Activated CD4-positive, alpha-beta T cell treated with anti-CD3 and anti-CD28 coated beads, Interleukin-10, Interleukin-2, amounts not matched to agents 100 ng/mL and 50 ng/mL, durations not matched to agents 16 hours and 8 hours (primary cell): ENCODE data around the gene KDM3B.
"Not testable (repeated sequence)": the region's sequence is repeated elsewhere in the genome, so short reads cannot be mapped to it uniquely, and the experiment has no call there.

Experiments used
- DNase-seq: peaks from one replicate; pipeline ENCODE4 v3.0.0-alpha.2; 2020

KDM3B gene

DNA sequence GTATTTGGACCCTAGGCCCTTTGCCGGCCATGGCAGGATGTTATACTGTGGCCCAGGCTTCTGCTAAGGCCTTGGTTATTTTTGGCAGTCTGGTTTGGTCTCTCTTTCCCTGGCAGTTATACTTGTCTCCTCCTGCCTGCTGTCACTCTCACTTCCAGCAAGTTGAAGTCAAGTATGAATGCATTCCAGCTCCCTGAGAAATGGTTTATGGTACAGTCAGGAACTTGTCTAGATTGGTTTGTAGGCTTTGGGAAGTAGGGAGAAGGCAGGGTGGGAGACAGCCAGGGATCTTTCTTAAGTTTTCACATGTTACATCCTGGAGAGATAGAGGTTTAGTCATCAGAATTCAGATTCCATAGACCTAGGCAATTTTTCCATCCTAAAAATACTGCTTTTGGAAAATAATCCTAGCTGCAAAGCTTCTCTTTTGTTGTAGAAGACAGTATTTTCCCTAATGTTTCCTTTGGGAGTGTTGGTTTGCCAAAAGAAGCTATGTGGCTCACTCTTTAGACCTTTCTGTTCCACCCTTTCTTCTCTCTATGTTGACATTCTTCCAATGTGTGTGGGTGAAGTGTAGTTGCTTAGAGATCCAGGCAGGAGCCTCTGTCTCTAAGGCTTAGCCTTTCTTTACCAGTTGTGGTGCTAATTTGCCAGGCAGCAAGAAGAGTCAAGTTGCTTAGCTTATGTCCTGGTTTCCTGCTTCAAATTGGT is 2.5 kb upstream of the KDM3B start:
- DNase-seq, result no peak

DNA sequence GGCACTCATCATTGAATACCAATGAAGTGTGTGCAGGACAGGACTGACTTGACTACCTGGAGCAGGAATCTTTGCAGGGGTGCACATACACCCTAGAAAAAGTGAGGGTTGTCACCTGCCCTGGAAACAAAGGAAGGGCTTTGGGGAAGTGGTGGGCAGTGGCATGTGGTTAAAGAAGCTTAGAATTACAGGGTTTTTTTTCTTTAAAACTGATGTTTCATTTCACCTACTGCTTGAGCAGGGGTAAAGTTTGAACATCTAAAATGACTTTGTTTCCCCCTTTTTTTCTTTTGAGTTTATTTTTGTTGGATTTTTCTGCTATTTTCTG is 2.0 kb upstream of the KDM3B start:
- DNase-seq, result no peak

DNA sequence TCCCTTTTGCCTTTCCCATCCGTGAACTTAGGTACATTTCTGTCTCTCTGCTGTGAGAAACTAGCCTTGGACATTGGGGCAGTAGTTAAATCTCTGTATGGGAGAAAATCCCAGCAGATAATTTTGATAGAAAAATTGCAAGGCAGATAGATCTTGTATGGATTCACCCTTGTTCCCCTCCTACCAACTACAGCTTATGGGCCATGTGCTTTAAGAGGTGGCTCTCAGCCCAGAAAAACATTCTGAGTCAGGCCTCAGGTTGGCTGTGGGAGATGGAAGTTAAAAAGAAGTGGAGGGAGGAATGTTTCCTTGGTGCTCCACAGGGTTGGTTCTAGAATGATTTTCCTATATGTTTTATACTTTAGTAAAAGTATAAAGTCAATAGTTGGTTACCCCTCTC is 1.4 kb upstream of the KDM3B start:
- DNase-seq, result no peak

DNA sequence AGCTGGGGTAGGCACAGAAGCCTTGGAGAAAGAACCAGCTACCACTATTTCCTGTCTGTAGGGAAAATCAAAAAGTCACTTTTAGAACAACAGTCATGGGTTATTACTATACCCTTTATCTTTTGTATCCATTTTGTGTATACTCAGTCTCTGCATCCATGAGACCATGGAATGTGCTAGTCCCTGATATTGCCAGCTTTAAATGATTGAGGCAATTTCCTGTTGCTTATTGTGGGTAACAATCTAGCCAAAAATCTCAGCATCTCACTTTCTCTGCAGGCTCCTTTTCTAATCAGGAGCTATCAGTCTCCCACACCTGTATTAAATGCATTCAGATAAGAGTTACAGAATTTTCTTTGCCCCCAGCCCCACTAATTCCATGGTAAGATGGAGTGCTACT is 968 bp upstream of the KDM3B start:
- no peak for DNase-seq

DNA sequence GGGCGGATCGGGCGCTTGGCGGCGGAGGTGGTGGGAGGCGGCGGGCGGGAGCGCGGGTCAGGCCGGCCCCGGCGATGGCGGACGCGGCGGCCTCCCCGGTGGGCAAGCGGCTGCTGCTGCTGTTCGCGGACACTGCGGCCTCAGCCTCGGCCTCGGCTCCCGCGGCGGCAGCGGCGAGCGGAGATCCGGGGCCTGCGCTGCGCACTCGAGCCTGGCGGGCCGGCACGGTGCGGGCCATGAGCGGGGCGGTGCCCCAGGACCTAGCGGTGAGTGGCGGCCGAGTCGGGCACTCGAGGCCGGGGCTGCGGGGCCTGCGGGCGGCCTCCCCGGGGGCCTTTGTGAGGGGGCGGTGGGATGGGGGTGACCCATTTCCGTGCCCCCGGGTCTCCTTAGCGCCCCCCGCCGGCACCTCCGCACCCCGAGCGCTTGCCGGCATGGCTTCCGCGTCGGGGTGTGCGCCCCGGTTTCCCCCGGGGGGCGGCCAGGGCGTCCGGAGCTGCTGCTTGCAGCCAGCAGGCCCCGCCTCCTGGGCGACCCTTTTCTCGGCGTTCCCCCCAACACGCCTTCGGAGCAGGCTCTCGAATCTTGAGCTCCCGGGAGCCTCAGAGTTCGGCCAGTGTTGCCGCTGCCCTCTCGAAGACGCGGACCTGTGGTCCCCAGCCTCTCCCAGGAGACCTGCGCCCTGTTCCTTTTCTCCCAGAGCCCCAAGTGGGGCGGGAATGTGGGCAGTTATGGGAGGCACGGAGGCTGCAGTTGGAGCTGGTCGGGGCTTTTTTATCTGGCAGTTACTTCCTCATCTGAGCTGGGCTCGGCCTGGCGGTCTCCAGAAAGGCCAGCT is 456 bp downstream of the KDM3B start:
- DNase-seq, result peak; percentile 75

DNA sequence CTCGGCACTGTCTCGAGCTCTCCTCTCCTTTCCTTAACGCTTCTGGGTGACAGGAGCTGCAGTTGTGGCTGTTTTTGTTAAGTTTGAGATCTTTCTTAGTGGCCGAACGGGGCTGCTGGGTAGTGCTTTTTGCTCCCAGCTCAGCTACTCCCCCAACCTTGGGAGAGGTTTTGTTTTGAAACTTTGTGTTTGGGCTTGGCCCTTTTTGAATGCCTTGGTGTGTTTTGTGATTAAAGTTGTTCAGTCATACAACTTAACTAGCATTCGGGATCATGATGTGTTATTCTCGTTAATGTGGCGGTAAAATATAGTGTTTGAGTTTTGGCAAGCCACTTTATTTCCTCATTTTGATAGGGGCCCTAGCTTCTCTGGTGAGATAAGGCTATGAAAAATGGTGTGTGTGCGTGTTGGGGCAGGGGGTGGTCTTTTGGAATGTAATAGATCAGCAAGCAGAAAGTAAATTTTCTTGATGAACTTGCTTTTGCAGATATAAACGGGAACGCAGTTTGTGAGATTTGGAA is 1.1 kb downstream of the KDM3B start:
- DNase-seq, result peak; percentile 53

DNA sequence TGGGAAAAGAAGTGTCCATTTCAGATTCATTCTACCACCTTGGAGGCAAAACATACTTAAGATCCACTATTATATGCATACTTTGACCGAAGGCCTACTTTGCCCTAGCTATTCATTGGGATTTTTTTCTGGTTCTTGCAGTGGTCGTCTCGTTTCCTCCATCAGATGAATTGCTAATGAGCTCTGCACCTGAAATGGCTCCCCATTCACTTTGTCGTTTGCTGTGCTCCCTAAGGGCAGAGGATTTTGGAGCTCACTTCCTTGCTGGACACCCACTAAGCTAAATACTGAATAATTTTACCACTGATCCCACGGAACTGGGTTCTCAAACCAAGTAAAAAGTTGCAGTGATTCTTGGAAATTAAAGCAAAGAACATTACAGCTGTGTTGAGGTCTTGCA is 1.9 kb downstream of the KDM3B start:
- no peak for DNase-seq

DNA sequence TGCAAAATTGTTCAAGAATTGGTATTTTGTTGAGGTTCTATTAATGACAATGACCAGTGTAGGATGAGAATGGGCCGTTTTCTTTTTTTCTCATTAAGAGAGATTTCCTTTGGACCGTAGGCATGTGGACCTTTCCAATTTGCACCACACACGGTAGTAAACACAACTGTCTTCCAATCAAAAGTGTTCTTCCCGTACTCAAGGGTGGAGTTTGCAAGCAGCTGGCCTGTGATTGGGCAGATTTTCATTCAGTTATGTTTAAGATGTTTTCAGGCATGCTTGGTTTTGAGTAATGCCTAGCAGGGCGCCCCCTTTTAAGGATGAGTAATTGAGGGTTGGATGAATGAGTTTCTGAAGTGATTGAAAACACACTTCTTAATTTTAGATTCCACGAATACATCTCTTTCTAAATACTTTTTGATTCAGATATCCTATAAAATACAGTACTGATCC is 2.5 kb downstream of the KDM3B start:
- peak; percentile 87 for DNase-seq

DNA sequence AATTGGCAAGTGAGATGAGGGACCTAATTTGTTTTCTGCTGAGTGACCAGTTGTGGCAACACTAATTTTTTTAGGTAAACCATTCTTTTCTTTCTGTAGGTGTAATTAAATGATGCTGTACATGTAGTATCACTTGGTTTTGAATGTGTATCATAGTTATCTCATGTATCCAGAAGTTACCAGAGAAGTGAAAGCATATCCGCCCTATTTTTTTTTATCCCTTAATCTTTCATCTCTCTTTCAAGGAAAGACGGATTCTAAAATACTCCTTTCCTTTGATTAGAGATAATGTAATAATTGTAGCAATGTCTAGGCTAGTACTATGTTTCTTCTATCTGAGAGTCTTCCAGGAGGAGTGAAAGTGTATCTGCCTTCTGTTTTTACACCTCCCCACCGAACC is 7.1 kb downstream of the KDM3B start:
- DNase-seq, result no peak

DNA sequence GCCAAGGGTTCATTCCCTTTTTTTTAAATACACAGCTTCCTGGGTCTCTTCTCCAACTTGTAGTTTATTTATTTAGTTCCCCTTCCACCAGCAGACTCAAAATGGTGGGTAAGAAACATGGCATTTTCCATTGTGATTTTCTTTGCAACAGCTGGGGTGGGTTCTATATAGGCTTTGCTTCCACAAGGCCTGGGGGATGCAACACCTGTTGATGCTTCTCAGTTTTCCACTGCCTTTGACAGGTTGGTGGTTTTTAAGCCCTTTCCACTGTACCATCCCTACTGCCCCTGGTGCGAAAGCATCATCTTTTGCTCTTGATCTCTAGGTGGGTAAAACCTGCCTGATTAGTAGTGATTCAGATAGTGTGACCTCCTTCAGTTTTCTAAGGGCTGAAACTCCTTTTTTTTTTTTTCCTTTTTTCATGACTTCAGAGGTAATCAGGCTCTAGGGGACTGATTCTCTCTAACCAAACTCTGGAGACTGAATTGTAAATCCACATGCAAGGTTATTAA is 8.5 kb downstream of the KDM3B start:
- no peak for DNase-seq

DNA sequence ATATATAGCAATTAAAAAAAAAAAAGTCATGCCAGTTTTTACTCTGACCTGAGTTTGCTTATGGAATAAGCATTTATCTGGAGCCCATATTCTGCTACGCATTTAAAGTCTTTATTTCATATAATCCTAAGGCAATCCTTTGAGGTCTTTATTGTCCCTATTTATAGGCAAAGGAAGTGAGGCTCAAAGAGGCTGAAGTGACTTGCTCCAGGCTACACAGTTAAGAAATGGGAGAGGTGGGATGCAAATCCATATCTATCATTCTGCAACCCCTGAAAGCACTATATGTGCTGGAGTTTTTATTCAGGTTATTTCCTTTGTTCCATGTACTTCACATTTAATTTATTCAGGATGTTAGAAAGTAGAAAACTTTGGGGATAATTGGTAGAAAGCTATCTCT is 12.1 kb downstream of the KDM3B start:
- DNase-seq, result no peak

DNA sequence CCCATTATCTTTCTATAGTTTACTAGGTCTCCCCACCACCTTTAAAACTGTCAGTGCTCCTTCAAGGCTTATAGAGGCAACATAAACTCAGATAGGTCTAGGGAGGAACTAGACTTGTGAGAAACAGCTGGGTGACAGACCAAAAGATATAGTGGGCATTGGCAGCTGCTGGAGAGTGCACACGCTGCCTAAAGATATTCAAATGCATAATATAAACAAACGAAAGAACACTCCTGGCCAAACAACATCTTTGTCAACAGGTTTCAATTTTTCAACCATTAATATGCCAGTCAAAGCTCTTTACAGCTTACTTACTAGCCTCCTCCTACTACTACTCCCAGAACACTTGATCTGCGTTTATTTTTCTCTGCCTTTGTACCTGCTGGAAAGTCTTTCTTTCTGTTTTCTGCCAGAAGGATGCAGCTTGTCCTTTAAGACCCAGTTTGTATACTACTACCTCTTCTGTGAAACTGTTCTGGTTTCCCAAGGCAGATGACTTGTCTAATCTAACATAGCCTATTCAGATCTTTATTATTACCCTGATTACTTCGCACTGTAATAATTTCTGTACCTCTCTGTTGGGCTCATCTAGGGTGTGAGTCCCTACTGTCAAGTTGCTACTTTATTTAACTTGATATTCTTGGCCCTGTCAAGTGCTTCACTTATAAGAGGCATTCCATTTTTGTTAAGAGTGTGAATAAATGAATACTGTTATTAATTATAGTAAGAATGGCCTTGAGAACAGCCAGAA is 14.3 kb downstream of the KDM3B start:
- no peak for DNase-seq

DNA sequence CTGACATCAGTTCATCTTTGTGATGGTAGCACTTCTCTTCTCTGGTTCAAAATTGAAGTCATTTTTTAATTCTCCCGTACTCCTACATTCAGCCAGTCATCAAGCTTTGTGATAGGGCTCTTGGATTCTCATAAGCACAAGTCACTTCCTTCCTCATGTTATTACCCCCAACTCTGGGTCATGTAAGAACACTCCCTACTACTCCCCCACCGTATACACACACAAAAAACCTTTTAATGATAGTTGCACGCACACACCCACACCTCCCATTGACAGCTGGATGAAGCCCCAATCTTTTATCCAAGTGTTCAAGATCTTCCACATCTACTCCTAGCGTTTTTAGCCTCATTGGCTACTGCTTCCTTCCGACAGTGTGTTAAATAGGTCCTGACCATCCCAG is 16.8 kb downstream of the KDM3B start:
- DNase-seq, result no peak

DNA sequence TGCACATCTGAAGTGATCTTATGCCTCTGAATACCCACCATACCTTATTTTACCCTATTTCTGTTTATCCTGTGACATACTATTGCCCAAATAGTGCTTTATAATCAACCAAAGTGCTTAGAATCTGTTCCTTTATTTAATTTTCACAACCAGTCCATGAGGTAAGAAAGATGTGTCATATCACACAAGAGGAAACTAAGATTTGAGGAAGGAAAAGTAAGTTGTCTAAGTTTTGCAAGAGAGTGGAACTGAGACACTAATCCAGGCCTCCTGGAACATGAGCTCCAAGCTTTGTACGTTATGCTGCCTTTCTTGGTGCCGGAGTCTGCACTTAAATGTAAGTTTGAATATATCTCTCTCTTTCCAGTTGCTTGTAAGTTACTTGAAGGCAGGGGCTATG is 17.2 kb downstream of the KDM3B start:
- no peak for DNase-seq

DNA sequence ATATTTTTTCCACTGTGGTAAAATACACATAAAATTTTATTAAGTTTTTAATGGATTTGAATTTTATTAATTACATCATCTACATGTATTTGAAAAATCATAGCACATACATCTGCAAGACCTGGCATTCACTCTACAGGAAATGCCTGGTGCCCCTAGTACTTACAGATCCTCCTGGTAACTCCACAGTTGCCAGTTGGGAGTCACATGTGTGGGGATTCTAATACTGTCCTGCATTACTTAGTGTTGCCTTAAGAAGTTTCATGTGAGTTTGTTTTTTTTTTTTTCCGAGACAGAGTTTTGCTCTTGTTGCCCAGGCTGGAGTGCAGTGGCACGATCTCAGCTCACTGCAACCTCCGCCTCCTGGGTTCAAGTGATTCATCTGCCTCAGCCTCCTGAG is 18.1 kb downstream of the KDM3B start:
- no peak for DNase-seq

DNA sequence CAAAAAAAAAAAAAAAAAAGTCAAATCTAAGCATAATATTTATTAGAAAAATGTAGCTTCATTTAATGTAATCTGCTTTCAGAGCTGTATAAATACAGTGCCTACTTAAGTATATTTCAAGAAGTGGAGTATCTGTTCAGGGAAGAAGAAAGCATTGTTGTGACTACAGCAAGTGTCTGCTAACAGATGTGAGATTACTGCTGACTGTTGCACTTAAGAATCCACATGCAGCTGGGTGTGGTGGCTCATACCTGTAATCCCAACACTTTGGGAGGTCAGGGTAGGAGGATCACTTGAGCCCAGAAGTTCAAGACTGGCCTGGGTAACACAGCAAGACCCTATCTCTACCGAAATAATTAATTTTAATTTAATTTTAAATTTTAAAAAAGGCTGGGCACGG is 19.0 kb downstream of the KDM3B start:
- no peak for DNase-seq

DNA sequence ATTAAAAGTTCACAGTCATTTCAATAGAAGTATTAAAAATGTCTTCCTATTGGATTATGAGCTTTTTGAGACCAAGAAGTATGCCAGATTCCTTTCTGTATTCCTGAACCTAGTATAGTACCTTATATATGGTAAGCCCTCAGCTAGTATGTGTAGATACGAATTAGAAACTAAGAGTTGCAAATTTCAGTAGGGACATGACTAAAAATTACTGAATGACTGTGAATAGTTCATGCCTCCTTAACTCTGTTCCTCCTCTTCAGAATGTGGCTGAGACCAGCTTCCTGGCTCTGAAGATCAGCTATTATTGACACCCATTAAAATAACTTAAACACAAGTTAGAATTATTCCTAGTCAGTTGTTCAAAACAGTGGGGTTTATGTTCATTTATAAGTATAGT is 19.7 kb downstream of the KDM3B start:
- no peak for DNase-seq

DNA sequence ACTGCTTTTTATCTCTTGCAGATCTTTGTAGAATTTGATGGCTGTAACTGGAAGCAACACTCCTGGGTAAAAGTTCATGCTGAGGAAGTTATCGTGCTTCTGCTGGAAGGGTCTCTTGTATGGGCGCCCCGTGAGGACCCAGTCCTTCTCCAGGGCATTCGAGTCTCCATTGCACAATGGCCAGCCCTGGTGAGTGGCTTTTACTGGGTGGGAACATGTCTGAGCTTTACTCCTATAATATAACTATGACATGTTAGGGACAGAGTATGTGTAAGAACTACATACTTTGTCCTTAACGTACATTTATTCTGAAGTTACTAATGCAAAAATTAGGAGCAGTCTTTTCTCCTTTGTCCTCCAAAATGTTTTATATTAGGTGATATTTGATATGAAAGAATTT is 20.2 kb downstream of the KDM3B start:
- no peak for DNase-seq

DNA sequence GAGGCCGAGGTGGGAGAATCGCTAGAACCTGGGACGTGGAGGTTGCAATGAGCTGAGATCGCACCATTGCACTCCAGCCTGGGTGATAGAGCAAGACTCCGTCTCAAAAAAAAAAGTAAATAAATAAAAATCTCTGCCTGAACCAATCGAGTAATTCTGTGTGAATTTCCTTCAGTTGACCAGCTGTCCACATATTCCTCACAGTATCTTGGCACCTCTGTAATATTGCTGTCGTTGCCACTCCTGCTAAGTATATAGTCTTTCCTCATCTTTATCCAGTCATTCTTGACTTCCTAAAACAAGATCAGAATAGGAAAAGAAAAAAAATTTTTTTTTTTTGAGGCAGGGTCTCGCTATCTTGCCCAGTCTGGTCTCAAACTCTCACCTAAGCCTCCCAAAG is 29.9 kb downstream of the KDM3B start:
- DNase-seq, result no peak

DNA sequence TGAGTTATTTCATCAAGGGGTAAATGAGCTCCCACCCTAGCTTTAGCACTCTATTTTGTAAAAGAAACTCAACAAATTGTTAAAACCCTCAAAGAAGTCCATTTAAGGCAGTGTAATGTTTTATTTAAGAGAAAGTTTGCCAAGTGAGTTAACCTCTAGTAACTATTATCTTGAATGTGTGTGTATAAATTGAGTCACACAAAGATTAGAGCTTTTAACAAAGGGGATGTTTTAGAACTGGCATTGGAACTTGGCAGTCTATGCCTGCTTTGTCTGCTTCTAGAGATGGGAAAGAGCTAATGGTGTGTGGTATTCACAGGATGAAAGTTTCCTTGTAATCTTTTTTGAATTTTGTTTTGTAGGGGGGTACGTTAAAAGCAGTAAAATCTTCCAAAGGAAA is 33.2 kb downstream of the KDM3B start:
- no peak for DNase-seq

DNA sequence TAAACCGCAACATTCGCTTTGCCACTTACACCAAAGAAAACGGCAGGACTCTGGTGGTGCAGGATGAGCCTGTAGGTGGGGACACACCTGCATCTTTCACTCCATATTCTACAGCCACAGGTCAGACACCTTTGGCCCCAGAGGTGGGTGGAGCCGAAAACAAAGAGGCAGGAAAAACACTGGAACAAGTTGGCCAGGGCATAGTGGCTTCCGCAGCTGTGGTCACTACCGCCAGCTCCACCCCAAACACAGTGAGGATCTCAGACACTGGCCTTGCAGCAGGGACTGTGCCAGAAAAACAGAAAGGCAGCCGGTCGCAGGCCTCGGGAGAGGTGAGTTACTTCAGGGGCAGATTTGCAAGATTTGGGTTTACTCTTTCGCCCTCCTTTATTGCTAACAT is 33.8 kb downstream of the KDM3B start:
- DNase-seq, result no peak

DNA sequence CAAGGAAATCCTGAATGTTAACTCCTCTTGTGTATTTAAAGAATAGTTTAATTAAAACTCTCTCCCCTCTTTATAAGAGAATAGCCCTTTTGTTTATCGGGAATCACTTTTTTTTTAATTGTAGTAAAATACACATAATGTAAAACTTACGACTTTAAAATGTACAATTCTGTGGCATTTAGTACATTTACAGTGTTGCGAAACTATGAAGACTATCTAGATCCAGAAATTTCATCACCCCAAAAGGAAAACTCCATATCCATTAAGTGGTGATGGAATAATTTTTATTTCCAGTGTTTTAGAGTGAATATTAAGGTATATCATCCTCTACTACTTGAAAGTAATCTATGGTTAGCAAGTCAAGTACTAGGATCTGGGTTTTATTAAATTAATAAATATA is 36.8 kb downstream of the KDM3B start:
- no peak for DNase-seq

DNA sequence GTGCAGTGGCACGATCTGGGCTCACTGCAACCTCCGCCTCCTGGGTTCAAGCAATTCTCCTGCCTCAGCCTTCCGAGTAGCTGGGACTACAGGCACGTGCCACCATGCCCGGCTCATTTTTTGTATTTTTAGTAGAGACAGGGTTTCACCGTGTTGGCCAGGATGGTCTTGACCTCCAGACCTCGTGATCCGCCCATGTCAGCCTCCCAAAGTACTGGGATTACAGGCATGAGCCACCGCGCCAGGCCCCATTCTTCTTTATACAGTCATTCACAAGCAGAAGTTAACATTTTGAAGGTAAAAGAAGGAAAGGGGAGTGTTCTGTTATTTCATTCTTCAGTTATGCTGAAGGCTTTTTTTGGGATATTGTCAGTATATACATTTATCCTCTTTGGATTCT is 37.4 kb downstream of the KDM3B start:
- DNase-seq, result not testable (repeated sequence)
